Fibroblast of the aortic adventitia (primary cell): ENCODE data around the gene VILL. TPM values are rescaled to one million over a fixed set of nuclear protein-coding genes. Genes with fewer than 3 reads are reported as not detected.
A peak's percentile ranks its signal among the peaks of the same experiment; 100 is the strongest.

Source experiments
- DNase-seq: peaks from one replicate; pipeline ENCODE4 v3.0.0-alpha.2; 2010; ENCODE audit warnings: low read depth
- H3K4me3 ChIP-seq: 2 replicates; pipeline ENCODE4 v1.5.1; 2011; ENCODE audit warnings: low read depth, mild to moderate bottlenecking, control low read depth, low read length, moderate library complexity
- CTCF ChIP-seq: IDR thresholded peaks from 2 replicates; pipeline ENCODE4 v1.5.1; 2011; ENCODE audit warnings: mild to moderate bottlenecking, low read length, control low read depth, inconsistent platforms; ENCODE audit not compliant: insufficient read depth
- total RNA-seq: library from RNA; depleted of rRNA; stranded (reverse); fragments of >200 nt; gene quantifications from 2 replicates; pipeline ENCODE4 v1.2.3, GENCODE V29; 2012; ENCODE audit warnings: low replicate concordance

Gene VILL
- total RNA-seq, 1 donor, result 7.0 TPM

DNA sequence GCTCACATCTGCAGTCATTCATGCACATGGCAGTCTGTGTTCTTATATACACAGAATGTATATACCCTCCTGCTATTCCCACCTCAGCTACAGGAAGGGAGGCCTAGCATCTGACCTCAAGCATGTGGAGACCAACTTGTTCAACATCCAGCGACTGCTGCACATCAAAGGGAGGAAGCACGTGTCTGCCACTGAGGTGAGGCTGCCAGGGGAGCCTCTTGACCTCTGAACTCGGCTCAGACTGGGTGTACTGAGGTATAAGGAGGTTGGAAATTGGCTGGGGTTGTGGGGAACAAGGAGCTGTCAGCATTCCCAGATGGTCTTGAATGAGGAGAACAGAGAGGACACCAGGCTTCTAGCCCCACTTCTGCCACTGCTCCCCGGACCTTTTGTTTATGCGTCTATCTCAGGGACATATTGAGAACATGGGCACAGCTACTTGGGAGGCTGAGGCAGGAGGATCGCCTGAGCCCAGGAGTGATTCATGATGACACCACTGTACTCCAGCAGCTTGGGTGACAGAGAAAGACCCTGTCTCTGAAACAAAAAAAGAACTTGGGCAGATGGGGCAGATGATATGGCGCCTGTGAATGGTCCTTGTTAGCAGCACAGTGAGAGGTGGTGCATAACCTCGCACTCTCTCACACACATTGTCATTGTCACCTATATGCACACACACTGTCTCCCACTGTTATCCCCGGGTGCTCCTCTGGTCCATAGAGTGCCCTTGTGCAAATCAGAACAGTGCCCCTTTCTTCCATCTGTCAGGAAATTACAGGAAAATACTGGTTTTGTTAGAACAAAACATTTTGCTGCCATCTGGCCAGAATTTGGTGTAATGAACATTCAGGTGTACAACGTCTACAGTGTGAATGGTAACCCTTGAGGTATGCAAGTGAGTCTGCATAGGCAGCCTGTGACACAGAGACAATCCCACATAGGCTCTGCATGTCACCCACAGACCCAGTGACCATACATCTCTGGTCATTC lies 5.4 kb downstream of the VILL start:
- H3K4me3 ChIP-seq, result no peak overlapping the region
- DNase-seq, result no peak
- TF ChIP-seq CTCF, result no peak

DNA sequence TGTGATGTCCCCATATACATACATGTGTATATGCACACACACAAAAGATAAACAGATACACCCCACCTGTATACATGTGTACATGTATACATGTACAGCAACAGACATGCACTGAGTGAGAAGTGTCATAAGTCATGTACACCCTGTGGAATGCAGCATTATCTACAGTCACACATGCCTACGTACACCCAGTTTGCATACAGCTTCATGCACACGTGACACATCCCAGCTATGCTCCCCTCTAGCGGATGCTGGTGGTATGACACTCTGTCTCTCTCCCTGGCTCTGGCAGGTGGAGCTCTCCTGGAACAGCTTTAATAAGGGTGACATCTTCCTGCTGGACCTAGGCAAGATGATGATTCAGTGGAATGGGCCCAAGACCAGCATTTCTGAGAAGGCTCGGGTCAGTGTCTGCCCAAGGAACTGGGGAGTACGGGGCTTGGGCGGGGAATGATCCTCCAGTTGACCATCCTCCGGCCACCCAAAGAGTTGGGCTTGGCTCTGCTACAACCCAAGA lies 6.3 kb downstream of the VILL start:
- peak; percentile 94 for TF ChIP-seq CTCF
- H3K4me3 ChIP-seq, result no peak overlapping the region
- DNase-seq, result peak; percentile 79

GRCh38 chr3:37997342-37997741 lies 6.8 kb downstream of the VILL start:
- no peak for TF ChIP-seq CTCF
- DNase-seq, result no peak
- no peak overlapping the region for H3K4me3 ChIP-seq

DNA sequence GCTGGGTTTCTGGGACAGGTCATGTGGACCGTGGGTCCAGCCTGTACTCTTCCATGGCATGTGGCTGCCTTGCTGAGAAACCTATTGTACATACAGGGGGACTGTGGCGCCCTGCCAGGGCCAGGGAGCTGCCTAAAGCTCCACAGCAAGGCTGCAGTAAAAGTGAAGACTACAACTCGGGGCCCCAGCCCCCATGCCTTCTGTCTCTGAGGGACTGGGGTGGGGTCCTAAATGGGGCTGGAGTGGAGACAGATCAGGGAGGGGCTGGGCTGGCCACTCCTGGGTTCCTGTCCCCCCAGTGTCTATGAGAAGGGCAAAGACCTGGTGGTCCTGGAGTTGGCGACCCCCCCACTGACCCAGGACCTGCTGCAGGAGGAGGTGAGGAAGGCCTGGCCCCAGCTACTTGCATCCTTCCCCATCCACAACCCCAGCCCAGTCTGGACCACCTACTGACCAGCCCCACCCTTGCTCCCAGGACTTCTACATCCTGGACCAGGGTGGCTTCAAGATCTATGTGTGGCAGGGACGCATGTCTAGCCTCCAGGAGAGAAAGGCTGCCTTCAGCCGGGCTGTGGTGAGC lies 7.3 kb downstream of the VILL start:
- TF ChIP-seq CTCF, result no peak
- no peak overlapping the region for H3K4me3 ChIP-seq
- no peak for DNase-seq

GRCh38 chr3:37999836-38000235 lies 9.2 kb downstream of the VILL start:
- H3K4me3 ChIP-seq, result no peak overlapping the region
- no peak for DNase-seq
- no peak for TF ChIP-seq CTCF

GRCh38 chr3:38000242-38000916 lies 9.8 kb downstream of the VILL start:
- no peak overlapping the region for H3K4me3 ChIP-seq
- TF ChIP-seq CTCF, result no peak
- DNase-seq, result no peak
